NCI-H1048 (cell line): ENCODE measurements around the gene OR6Q1.
"Not testable (repeated sequence)": the region's sequence is repeated elsewhere in the genome, so short reads cannot be mapped to it uniquely, and the experiment has no call there.

Experiments used
- DNase-seq: peaks from one replicate; lab custom pipeline; 2025; lab: John Stamatoyannopoulos, UW

OR6Q1 gene

GRCh38 chr11:58030653-58031052 is at the start of gene OR6Q1:
Gene OR6Q1, plus strand, starts transcription at chr11:58030953. Its CDS starts 0 bp downstream, at chr11:58030953.
- no peak for DNase-seq

GRCh38 chr11:57981536-57981935 is 49.2 kb upstream of the OR6Q1 start:
- DNase-seq = no peak

- no peak for DNase-seq
These were observed 48.0 kb upstream of the OR6Q1 start for GRCh38 chr11:57982776-57983175.

- DNase-seq = no peak
These were observed 47.6 kb upstream of the OR6Q1 start for GRCh38 chr11:57983191-57983590.

GRCh38 chr11:57999523-57999922 is 31.2 kb upstream of the OR6Q1 start:
- not testable (repeated sequence) for DNase-seq

GRCh38 chr11:58000021-58000420 is 30.7 kb upstream of the OR6Q1 start:
- not testable (repeated sequence) for DNase-seq

- no peak for DNase-seq
These were observed 30.1 kb upstream of the OR6Q1 start for GRCh38 chr11:58000699-58001098.

GRCh38 chr11:58003036-58003435 is 27.7 kb upstream of the OR6Q1 start:
- DNase-seq = no peak

- DNase-seq = no peak
These were observed 27.2 kb upstream of the OR6Q1 start for GRCh38 chr11:58003591-58003990.

- DNase-seq = no peak
These were observed 26.1 kb upstream of the OR6Q1 start for GRCh38 chr11:58004664-58005063.

GRCh38 chr11:58006940-58007339 is 23.8 kb upstream of the OR6Q1 start:
- no peak for DNase-seq

- no peak for DNase-seq
These were observed 19.0 kb upstream of the OR6Q1 start for GRCh38 chr11:58011771-58012170.

- DNase-seq = no peak
These were observed 7.3 kb upstream of the OR6Q1 start, which contains the start of gene OR9Q1 for GRCh38 chr11:58023435-58023931. Gene OR9Q1, plus strand, starts transcription at chr11:58023881. Its CDS starts 155,564 bp downstream, at chr11:58179445.

- no peak for DNase-seq
These were observed 6.1 kb upstream of the OR6Q1 start for GRCh38 chr11:58024601-58025091.

- DNase-seq = no peak
These were observed 3.4 kb upstream of the OR6Q1 start for GRCh38 chr11:58027341-58027740.

- DNase-seq = no peak
These were observed 1.9 kb upstream of the OR6Q1 start for GRCh38 chr11:58028687-58029411.

GRCh38 chr11:58034471-58034870 is 3.7 kb downstream of the OR6Q1 start:
- DNase-seq = no peak

- DNase-seq = no peak
These were observed 8.8 kb downstream of the OR6Q1 start for GRCh38 chr11:58039589-58039988.

- DNase-seq = no peak
These were observed 12.6 kb downstream of the OR6Q1 start for GRCh38 chr11:58043379-58043778.

- no peak for DNase-seq
These were observed 15.5 kb downstream of the OR6Q1 start for GRCh38 chr11:58046231-58046630.

GRCh38 chr11:58047818-58048217 is 17.1 kb downstream of the OR6Q1 start:
- DNase-seq = no peak

- no peak for DNase-seq
These were observed 25.2 kb downstream of the OR6Q1 start for GRCh38 chr11:58055806-58056401.

- DNase-seq = no peak
These were observed 26.7 kb downstream of the OR6Q1 start for GRCh38 chr11:58057481-58057880.
